ENCODE data around the gene PLA2G4B. TPM values are rescaled to one million over a fixed set of nuclear protein-coding genes. Genes with fewer than 3 reads are reported as not detected.

Gene PLA2G4B
- total RNA-seq, 4 donors from 2014 or later: 0.13 to 11.5 TPM; not detected in 2

GRCh38 chr15:41847981-41848380, 9.3 kb downstream of the PLA2G4B start:
- intact Hi-C loops (cut with DNase I; ENCODE audit: low total_unique reads): no loop called here
- Histone ChIP-seq H3K9me3 (no peaks in the 10 kb centered on the region), H3K4me3 (no peak overlapping the region), H3K4me1 (no peaks in the 10 kb centered on the region), H3K27me3 (peaks cover 5 to 7% (median 5%) of the 10 kb centered on the region in 3 donors), H3K27ac (no peak overlapping the region), H3K36me3 (peaks cover 0 to 37% of the 10 kb centered on the region in 2 donors)
- TF ChIP-seq CTCF (IDR thresholded peaks at IDR 0.05 in 4 of 5, conservative IDR thresholded peaks at IDR 0.05 in 1 of 5) (no peak), POLR2A (IDR thresholded peaks at IDR 0.05) (no peak)
- DNase-seq (no peak), ATAC-seq (no peak)
- in situ Hi-C loops (cut with MboI; ENCODE audit: low sequenced_read_pairs in 4 of 4): no loop called here

- Histone ChIP-seq H3K9me3 (no peaks in the 10 kb centered on the region), H3K36me3 (peaks cover 0 to 37% of the 10 kb centered on the region in 2 donors), H3K27me3 (peaks cover 5 to 11% (median 7%) of the 10 kb centered on the region in 3 donors), H3K27ac (no peak overlapping the region), H3K4me3 (no peak overlapping the region), H3K4me1 (no peaks in the 10 kb centered on the region)
- no peak for TF ChIP-seq CTCF (IDR thresholded peaks at IDR 0.05 in 4 of 5, conservative IDR thresholded peaks at IDR 0.05 in 1 of 5)
- TF ChIP-seq POLR2A (IDR thresholded peaks at IDR 0.05): no peak
- ATAC-seq (no peak), DNase-seq (no peak)
- in situ Hi-C loops (cut with MboI; ENCODE audit: low sequenced_read_pairs in 4 of 4) (no loop called here), intact Hi-C loops (cut with DNase I; ENCODE audit: low total_unique reads) (no loop called here)
Measured at GRCh38 chr15:41848631-41849030, 10.0 kb downstream of the PLA2G4B start.

- in situ Hi-C loops (cut with MboI; ENCODE audit: low sequenced_read_pairs in 4 of 4) (no loop called here), intact Hi-C loops (cut with DNase I; ENCODE audit: low total_unique reads) (no loop called here)
- Histone ChIP-seq H3K27ac (no peak overlapping the region), H3K9me3 (no peaks in the 10 kb centered on the region), H3K27me3 (peaks cover 5 to 14% (median 7%) of the 10 kb centered on the region in 3 donors), H3K36me3 (peaks cover 0 to 37% of the 10 kb centered on the region in 2 donors), H3K4me3 (no peak overlapping the region), H3K4me1 (no peaks in the 10 kb centered on the region)
- TF ChIP-seq CTCF (IDR thresholded peaks at IDR 0.05 in 4 of 5, conservative IDR thresholded peaks at IDR 0.05 in 1 of 5) (no peak), POLR2A (IDR thresholded peaks at IDR 0.05) (no peak)
- DNase-seq (no peak), ATAC-seq (no peak)
Measured at GRCh38 chr15:41849204-41849603, 10.6 kb downstream of the PLA2G4B start.

GRCh38 chr15:41849861-41850260, 11.2 kb downstream of the PLA2G4B start:
- Histone ChIP-seq H3K27me3 (peaks cover 5 to 14% (median 8%) of the 10 kb centered on the region in 3 donors), H3K4me3 (no peak overlapping the region), H3K9me3 (no peaks in the 10 kb centered on the region), H3K36me3 (peaks cover 0 to 35% of the 10 kb centered on the region in 2 donors), H3K4me1 (no peaks in the 10 kb centered on the region), H3K27ac (no peak overlapping the region)
- no peak for TF ChIP-seq CTCF (IDR thresholded peaks at IDR 0.05 in 4 of 5, conservative IDR thresholded peaks at IDR 0.05 in 1 of 5)
- no peak for TF ChIP-seq POLR2A (IDR thresholded peaks at IDR 0.05)
- intact Hi-C loops (cut with DNase I; ENCODE audit: low total_unique reads): no loop called here
- in situ Hi-C loops (cut with MboI; ENCODE audit: low sequenced_read_pairs in 4 of 4): no loop called here
- ATAC-seq: no peak
- no peak for DNase-seq
